Endothelial cell of umbilical vein (primary cell): ENCODE results near the gene SEMA3A.

Experiments used
- EZH2 ChIP-seq: IDR thresholded peaks from 2 replicates; pipeline ENCODE4 v1.6.1; 2012; ENCODE audit warnings: borderline replicate concordance, low read depth, mild to moderate bottlenecking, moderate library complexity, low read length, inconsistent platforms; ENCODE audit not compliant: severe bottlenecking
- FOS ChIP-seq: IDR thresholded peaks from 2 replicates; pipeline ENCODE4 v1.6.1; 2011; ENCODE audit warnings: mild to moderate bottlenecking, low read length, moderate library complexity, borderline replicate concordance; ENCODE audit not compliant: insufficient read depth
- JUN ChIP-seq: IDR thresholded peaks from 2 replicates; pipeline ENCODE4 v1.6.1; 2011; ENCODE audit warnings: borderline replicate concordance, low read depth; ENCODE audit not compliant: insufficient read length, insufficient read depth
- MAX ChIP-seq: IDR thresholded peaks from 2 replicates; pipeline ENCODE4 v1.6.1; 2011; ENCODE audit not compliant: insufficient read depth, insufficient read length
- POLR2A ChIP-seq: IDR thresholded peaks from 2 replicates; pipeline ENCODE4 v1.6.1; 2012; ENCODE audit warnings: low read depth, mild to moderate bottlenecking, control low read depth, low read length
- POLR2AphosphoS5 ChIP-seq: IDR thresholded peaks from 2 replicates; pipeline ENCODE4 v1.6.1; 2012; ENCODE audit warnings: low read depth, mild to moderate bottlenecking, control low read depth, low read length, moderate library complexity; ENCODE audit not compliant: insufficient read depth
- TF ChIP-seq, protein P1 (sequence below), 2 donors: IDR thresholded peaks; 1 replicate in 1 of 2; 2 replicates in 1 of 2; pipeline ENCODE4 v1.5.1; 2011; ENCODE audit warnings: low read length in 2 of 2, mild to moderate bottlenecking in 2 of 2, moderate library complexity in 2 of 2, control low read depth in 1 of 2, inconsistent platforms in 1 of 2, low read depth in 1 of 2; ENCODE audit not compliant: insufficient read depth in 1 of 2; ENCODE audit errors: extremely low read depth in 1 of 2

- TF ChIP-seq JUN (no peak), POLR2AphosphoS5 (no peak), POLR2A (no peak), MAX (no peak), FOS (no peak), EZH2 (no peak)
- TF ChIP-seq, protein P1, sequence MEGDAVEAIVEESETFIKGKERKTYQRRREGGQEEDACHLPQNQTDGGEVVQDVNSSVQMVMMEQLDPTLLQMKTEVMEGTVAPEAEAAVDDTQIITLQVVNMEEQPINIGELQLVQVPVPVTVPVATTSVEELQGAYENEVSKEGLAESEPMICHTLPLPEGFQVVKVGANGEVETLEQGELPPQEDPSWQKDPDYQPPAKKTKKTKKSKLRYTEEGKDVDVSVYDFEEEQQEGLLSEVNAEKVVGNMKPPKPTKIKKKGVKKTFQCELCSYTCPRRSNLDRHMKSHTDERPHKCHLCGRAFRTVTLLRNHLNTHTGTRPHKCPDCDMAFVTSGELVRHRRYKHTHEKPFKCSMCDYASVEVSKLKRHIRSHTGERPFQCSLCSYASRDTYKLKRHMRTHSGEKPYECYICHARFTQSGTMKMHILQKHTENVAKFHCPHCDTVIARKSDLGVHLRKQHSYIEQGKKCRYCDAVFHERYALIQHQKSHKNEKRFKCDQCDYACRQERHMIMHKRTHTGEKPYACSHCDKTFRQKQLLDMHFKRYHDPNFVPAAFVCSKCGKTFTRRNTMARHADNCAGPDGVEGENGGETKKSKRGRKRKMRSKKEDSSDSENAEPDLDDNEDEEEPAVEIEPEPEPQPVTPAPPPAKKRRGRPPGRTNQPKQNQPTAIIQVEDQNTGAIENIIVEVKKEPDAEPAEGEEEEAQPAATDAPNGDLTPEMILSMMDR (IDR thresholded peaks at IDR 0.05; ENCODE audit: extremely low read depth in 1 of 2, insufficient read depth in 1 of 2, low read depth in 1 of 2, low read length in 2 of 2), result no peak
Measured at GRCh38 chr7:84209006-84209405, 14.4 kb upstream of the SEMA3A start.
